ENCODE measurements around the gene MAPT. TPM values are rescaled to one million over a fixed set of nuclear protein-coding genes. Genes with fewer than 3 reads are reported as not detected.

The MAPT gene
- total RNA-seq, 1 donor from 2014 or later = 2.4 TPM

- H3K4me1 Mint-ChIP-seq = peaks cover 11% of the 10 kb centered on the region
- no peaks in the 10 kb centered on the region for H3F3A ChIP-seq (ENCODE audit: low read depth)
- H3K79me2 ChIP-seq (ENCODE audit: low read depth) = no peaks in the 10 kb centered on the region
- H3K36me3 Mint-ChIP-seq = no peaks in the 10 kb centered on the region
- H2AFZ ChIP-seq (replicated peaks) = no peak overlapping the region
- H3K27ac ChIP-seq = no peak overlapping the region
- TF ChIP-seq EZH2 (IDR thresholded peaks at IDR 0.05) (no peak), EZH2phosphoT487 (IDR thresholded peaks at IDR 0.05) (no peak)
- TF ChIP-seq, protein P1, sequence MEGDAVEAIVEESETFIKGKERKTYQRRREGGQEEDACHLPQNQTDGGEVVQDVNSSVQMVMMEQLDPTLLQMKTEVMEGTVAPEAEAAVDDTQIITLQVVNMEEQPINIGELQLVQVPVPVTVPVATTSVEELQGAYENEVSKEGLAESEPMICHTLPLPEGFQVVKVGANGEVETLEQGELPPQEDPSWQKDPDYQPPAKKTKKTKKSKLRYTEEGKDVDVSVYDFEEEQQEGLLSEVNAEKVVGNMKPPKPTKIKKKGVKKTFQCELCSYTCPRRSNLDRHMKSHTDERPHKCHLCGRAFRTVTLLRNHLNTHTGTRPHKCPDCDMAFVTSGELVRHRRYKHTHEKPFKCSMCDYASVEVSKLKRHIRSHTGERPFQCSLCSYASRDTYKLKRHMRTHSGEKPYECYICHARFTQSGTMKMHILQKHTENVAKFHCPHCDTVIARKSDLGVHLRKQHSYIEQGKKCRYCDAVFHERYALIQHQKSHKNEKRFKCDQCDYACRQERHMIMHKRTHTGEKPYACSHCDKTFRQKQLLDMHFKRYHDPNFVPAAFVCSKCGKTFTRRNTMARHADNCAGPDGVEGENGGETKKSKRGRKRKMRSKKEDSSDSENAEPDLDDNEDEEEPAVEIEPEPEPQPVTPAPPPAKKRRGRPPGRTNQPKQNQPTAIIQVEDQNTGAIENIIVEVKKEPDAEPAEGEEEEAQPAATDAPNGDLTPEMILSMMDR (IDR thresholded peaks at IDR 0.05) = no peak
- no peak overlapping the region for H3K9ac ChIP-seq
- H3K27me3 ChIP-seq = no peaks in the 10 kb centered on the region
- H3K4me1 ChIP-seq = peaks cover 7% of the 10 kb centered on the region
- H3K4me3 Mint-ChIP-seq = no peak overlapping the region
- H3K9me3 Mint-ChIP-seq = no peaks in the 10 kb centered on the region
- no peaks in the 10 kb centered on the region for H3K9me3 ChIP-seq (ENCODE audit: low read depth)
- H3K4me3 ChIP-seq = no peak overlapping the region
- H4K20me1 ChIP-seq (ENCODE audit: low read depth) = no peaks in the 10 kb centered on the region
- H3K4me2 ChIP-seq = no peak overlapping the region
- DNase-seq (ENCODE audit: low spot score) = no peak
- H3K27ac Mint-ChIP-seq = no peak overlapping the region
- H3K36me3 ChIP-seq = no peaks in the 10 kb centered on the region
- peaks cover 6% of the 10 kb centered on the region for H3K27me3 Mint-ChIP-seq (ENCODE audit: insufficient read depth, low read depth)
Observed at GRCh38 chr17:45982791-45983613, 88.6 kb downstream of the MAPT start.

GRCh38 chr17:45983614-45984310 is 89.4 kb downstream of the MAPT start:
- Histone ChIP-seq H3F3A (ENCODE audit: low read depth) (no peaks in the 10 kb centered on the region), H2AFZ (replicated peaks) (peak overlapping the region; percentile 22), H4K20me1 (ENCODE audit: low read depth) (no peaks in the 10 kb centered on the region), H3K27ac (no peak overlapping the region), H3K9ac (no peak overlapping the region), H3K4me1 (peaks cover 7% of the 10 kb centered on the region), H3K36me3 (no peaks in the 10 kb centered on the region), H3K27me3 (no peaks in the 10 kb centered on the region), H3K79me2 (ENCODE audit: low read depth) (no peaks in the 10 kb centered on the region), H3K4me2 (no peak overlapping the region), H3K9me3 (ENCODE audit: low read depth) (no peaks in the 10 kb centered on the region), H3K4me3 (no peak overlapping the region)
- DNase-seq (ENCODE audit: low spot score) = no peak
- H3K27me3 Mint-ChIP-seq (ENCODE audit: insufficient read depth, low read depth) = peaks cover 6% of the 10 kb centered on the region
- TF ChIP-seq, protein P1 (IDR thresholded peaks at IDR 0.05) = no peak
- no peak for TF ChIP-seq EZH2phosphoT487 (IDR thresholded peaks at IDR 0.05)
- H3K4me3 Mint-ChIP-seq = no peak overlapping the region
- H3K9me3 Mint-ChIP-seq = no peaks in the 10 kb centered on the region
- peaks cover 9% of the 10 kb centered on the region for H3K4me1 Mint-ChIP-seq
- no peak overlapping the region for H3K27ac Mint-ChIP-seq
- no peaks in the 10 kb centered on the region for H3K36me3 Mint-ChIP-seq

GRCh38 chr17:45984368-45984767 is 90.0 kb downstream of the MAPT start:
- DNase-seq (ENCODE audit: low spot score) = no peak
- H3K79me2 ChIP-seq (ENCODE audit: low read depth) = no peaks in the 10 kb centered on the region
- no peak overlapping the region for H3K9ac ChIP-seq
- no peaks in the 10 kb centered on the region for H3K36me3 Mint-ChIP-seq
- no peaks in the 10 kb centered on the region for H4K20me1 ChIP-seq (ENCODE audit: low read depth)
- H3K4me3 Mint-ChIP-seq = no peak overlapping the region
- H3K4me1 Mint-ChIP-seq = peaks cover 3% of the 10 kb centered on the region
- H3K27ac ChIP-seq = no peak overlapping the region
- TF ChIP-seq EZH2 (IDR thresholded peaks at IDR 0.05) (no peak), EZH2phosphoT487 (IDR thresholded peaks at IDR 0.05) (no peak)
- TF ChIP-seq, protein P1 (IDR thresholded peaks at IDR 0.05) = no peak
- H3K36me3 ChIP-seq = no peaks in the 10 kb centered on the region
- no peak overlapping the region for H3K4me3 ChIP-seq
- no peaks in the 10 kb centered on the region for H3F3A ChIP-seq (ENCODE audit: low read depth)
- peaks cover 7% of the 10 kb centered on the region for H3K4me1 ChIP-seq
- H3K27me3 Mint-ChIP-seq (ENCODE audit: insufficient read depth, low read depth) = peaks cover 6% of the 10 kb centered on the region
- no peaks in the 10 kb centered on the region for H3K27me3 ChIP-seq
- no peak overlapping the region for H3K4me2 ChIP-seq
- no peak overlapping the region for H3K27ac Mint-ChIP-seq
- no peaks in the 10 kb centered on the region for H3K9me3 Mint-ChIP-seq
- H3K9me3 ChIP-seq (ENCODE audit: low read depth) = no peaks in the 10 kb centered on the region
- H2AFZ ChIP-seq (replicated peaks) = no peak overlapping the region
